SHP77 treated with DMSO at 0.1 percent for 48 hours (cell line): ENCODE data around the gene RORB.

Experiments
- DNase-seq: peaks from one replicate; lab custom pipeline; 2025; lab: John Stamatoyannopoulos, UW

The RORB gene

DNA sequence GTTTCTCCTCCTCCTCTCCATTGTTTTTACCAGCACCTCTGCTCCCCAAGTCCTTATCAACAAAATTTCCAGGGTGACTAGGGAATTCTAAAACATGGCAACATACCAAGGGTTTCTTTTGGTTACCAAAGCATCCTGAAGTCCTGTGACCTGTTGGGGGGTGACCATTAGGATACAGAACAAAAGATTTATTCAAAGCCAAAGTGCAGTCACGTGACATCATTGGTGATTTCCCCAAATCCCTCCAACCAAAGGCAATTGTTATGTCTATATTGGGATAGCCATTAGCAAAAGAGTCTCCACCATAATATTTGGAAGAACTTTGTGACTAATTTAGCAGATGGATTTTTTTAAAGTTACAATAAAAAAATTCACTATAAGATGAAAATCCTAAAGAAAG, 222.2 kb downstream of the RORB start:
- no peak for DNase-seq

DNA sequence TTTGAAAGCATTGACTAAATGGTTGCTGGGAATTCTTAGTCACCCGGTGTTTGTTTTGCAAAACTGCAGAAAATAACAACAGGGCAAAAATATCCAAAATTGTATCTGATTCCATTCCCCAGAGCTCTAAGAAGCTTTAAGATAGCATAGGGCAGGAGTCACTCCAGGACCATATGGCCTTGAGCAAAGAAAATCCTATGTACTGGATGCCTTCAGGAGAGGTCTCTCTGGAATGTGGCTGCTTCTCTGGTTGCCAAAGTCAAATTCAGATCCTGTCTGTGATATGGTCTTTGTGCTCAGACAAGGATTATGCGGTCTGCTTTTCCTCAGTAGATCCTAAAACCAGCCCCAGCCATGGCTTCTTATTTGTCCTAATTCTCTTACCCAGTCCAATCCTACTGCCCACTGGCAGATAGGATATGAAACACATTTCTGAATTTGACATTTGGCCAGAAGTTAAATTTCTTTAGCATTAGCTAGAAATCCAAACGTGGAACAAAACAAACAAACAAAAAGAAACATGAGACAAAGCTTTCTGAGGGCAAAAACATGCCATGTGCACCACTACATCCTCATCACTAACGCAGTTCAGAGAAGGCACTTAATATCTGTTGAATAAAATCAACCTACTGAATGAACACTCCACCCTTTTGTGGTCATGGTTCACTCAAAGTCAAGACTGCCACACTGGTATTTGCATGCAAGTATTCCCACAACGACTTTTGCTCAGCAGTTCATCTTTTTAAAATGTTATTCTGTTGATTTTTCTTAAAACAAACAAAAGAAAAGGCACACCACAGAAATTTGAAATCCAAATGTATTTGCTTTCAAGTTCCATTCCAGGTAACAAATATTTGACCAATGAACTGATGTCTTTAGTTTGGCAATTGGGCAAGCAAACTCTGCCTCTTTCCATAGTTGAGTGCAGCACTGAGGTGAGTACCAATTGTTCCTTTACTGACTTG, 224.8 kb downstream of the RORB start:
- DNase-seq = no peak

- DNase-seq = no peak
Observed at GRCh38 chr9:74724317-74724716, 227.2 kb downstream of the RORB start.

- no peak for DNase-seq
Observed at GRCh38 chr9:74726581-74726980, 229.4 kb downstream of the RORB start.

GRCh38 chr9:74728176-74728575, 231.0 kb downstream of the RORB start:
- DNase-seq = no peak

DNA sequence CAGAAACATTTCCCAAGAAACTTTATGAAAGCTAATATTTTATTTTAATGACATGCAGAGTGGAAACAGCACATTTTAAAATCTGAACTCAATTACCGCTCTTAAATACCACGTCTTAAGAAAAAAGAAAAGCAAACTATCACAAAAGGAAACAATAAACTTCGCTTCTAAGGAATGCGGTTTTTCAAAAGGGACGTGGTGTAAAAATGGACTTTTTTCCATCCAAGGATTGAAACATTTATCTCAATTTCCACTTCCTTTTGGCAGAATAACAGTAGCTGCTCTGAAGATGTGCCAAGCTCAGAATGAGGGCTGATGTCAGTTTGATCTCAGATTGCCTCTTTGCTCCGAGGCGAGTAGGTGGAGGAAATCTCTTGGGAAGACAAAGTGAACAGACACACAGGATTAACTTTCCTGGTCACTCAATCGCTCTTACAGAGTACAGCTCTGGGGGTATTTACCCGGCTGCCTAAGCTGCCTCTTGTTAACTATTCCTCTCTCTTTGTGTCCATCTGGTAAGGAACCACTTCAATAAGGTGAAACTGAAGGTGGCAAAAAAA, 232.1 kb downstream of the RORB start:
- DNase-seq = no peak

GRCh38 chr9:74735761-74736160, 238.6 kb downstream of the RORB start:
- no peak for DNase-seq

- DNase-seq = no peak
Observed at GRCh38 chr9:74736646-74737045, 239.5 kb downstream of the RORB start.

- no peak for DNase-seq
Observed at GRCh38 chr9:74742191-74742790, 245.2 kb downstream of the RORB start.
